GM12878 (cell line): ENCODE results near the gene MFSD6. TPM values are rescaled to one million over a fixed set of nuclear protein-coding genes. Genes with fewer than 3 reads are reported as not detected.

ENCODE experiments used
- ATAC-seq: fragments of 200-7000 bp; cut with Tn5 transposase; 3 replicates; pipeline ENCODE4 v1.9.1; 2020; ENCODE audit warnings: mild to moderate bottlenecking, moderate library complexity
- BruUV-seq: library from RNA; stranded (reverse); fragments of 400-500 nt; replicated peaks from 2 replicates; lab custom pipeline; 2021; lab: Mats Ljungman, UMichigan
- CTCF ChIA-PET: fragments of 300-600 bp; sonication (Branson Sonifier 250); formaldehyde crosslinking; extraction: SDS; loops from one replicate; lab custom pipeline; 2021; ENCODE audit warnings: inconsistent platforms; lab: Yijun Ruan, JAX
- POLR2A ChIA-PET: fragments of 350-600 bp; formaldehyde crosslinking; extraction: SDS; loops from one replicate; lab custom pipeline; 2021; ENCODE audit warnings: inconsistent platforms; lab: Charles Lee
- RAD21 ChIA-PET: fragments of 300-600 bp; sonication (Branson Sonifier 250); formaldehyde crosslinking; loops from one replicate; lab custom pipeline; 2023; ENCODE audit warnings: antibody characterized with exemption; ENCODE audit not compliant: unreplicated experiment; lab: Charles Lee
- SMC1A ChIA-PET: fragments of 300-600 bp; sonication (Branson Sonifier 250); formaldehyde crosslinking; loops from one replicate; lab custom pipeline; 2023; ENCODE audit not compliant: unreplicated experiment, uncharacterized antibody; lab: Charles Lee
- DNase-seq: peaks from one replicate; pipeline ENCODE4 v3.0.0-alpha.2; 2011; ENCODE audit warnings: low read depth, low spot score
- FAIRE-seq: peaks from 3 replicates; lab custom pipeline; 2011; peaks lifted over from hg19 to GRCh38; lab: Jason Lieb, UNC
- H2AFZ ChIP-seq: 2 replicates; pipeline ENCODE4 v1.6.0; 2011; ENCODE audit warnings: low read depth, low read length, control low read depth; ENCODE audit not compliant: control insufficient read depth
- H3K27ac ChIP-seq: 2 replicates; pipeline ENCODE4 v1.5.1; 2011; ENCODE audit warnings: control low read depth; ENCODE audit not compliant: control insufficient read depth, insufficient read depth
- H3K27me3 ChIP-seq, 2 experiments: replicated peaks in 1 of 2; 2 replicates each; pipeline versions ENCODE4 v1.6.0 to v1.6.1; 2011; ENCODE audit warnings: low read length in 1 of 2; ENCODE audit not compliant: control insufficient read depth in 2 of 2, insufficient read depth in 2 of 2
- H3K36me3 ChIP-seq, 2 experiments: 2 replicates each; pipeline ENCODE4 v1.5.1; 2011; ENCODE audit warnings: low read length in 1 of 2; ENCODE audit not compliant: control insufficient read depth in 2 of 2, insufficient read depth in 2 of 2
- H3K4me1 ChIP-seq: 2 replicates; pipeline ENCODE4 v1.6.1; 2011; ENCODE audit warnings: mild to moderate bottlenecking, low read length, moderate library complexity, mixed read lengths; ENCODE audit not compliant: control insufficient read depth, insufficient read depth
- H3K4me2 ChIP-seq: 2 replicates; pipeline ENCODE4 v1.6.0; 2011; ENCODE audit warnings: control low read depth; ENCODE audit not compliant: control insufficient read depth, insufficient read depth
- H3K4me3 ChIP-seq: fragments of 200-600 bp; sonication (generic); 2 replicates; pipeline ENCODE4 v1.5.1; 2016
- H3K79me2 ChIP-seq: 2 replicates; pipeline ENCODE4 v1.6.0; 2011; ENCODE audit warnings: low read length; ENCODE audit not compliant: control insufficient read depth, insufficient read depth
- H3K9ac ChIP-seq: 2 replicates; pipeline ENCODE4 v1.8.0; 2011; ENCODE audit warnings: low read length, control low read depth, mixed read lengths; ENCODE audit not compliant: control insufficient read depth, insufficient read depth
- H3K9me3 ChIP-seq: replicated peaks from 3 replicates; pipeline ENCODE4 v1.5.1; 2011; ENCODE audit warnings: mild to moderate bottlenecking, low read length; ENCODE audit not compliant: control insufficient read depth, insufficient read depth
- H4K20me1 ChIP-seq: 2 replicates; pipeline ENCODE4 v1.6.0; 2011; ENCODE audit not compliant: control insufficient read depth, insufficient read depth
- ATF7 ChIP-seq: fragments of 450-650 bp; IDR thresholded peaks from 2 replicates; pipeline ENCODE4 v1.6.1; 2016; ENCODE audit warnings: low read depth, mild to moderate bottlenecking
- CREB1 ChIP-seq: IDR thresholded peaks from 2 replicates; pipeline ENCODE4 v1.6.1; 2012; ENCODE audit warnings: low read depth, mild to moderate bottlenecking, inconsistent platforms
- PAX5 ChIP-seq: IDR thresholded peaks from 2 replicates; pipeline ENCODE4 v1.6.1; 2011; ENCODE audit warnings: low read depth, low read length, borderline replicate concordance
- POLR2AphosphoS2 ChIP-seq: IDR thresholded peaks from 2 replicates; pipeline ENCODE4 v1.6.1; 2011; ENCODE audit warnings: low read depth, mild to moderate bottlenecking, low read length, improper control_type of control experiment, moderate library complexity
- SMAD1 ChIP-seq: fragments of 450-650 bp; IDR thresholded peaks from 2 replicates; pipeline ENCODE4 v1.6.1; 2018; ENCODE audit warnings: mild to moderate bottlenecking, low read depth; ENCODE audit not compliant: partially characterized antibody
- ZNF274 ChIP-seq: IDR thresholded peaks from one replicate; pipeline ENCODE4 v1.8.0; 2011; ENCODE audit not compliant: insufficient read length, insufficient read depth
- WGBS: methylation state at CpG from one replicate; pipeline ENCODE4 v1.1.6; 2016; ENCODE audit warnings: low lambda C conversion rate; ENCODE audit not compliant: insufficient replicate concordance, insufficient coverage; ENCODE audit errors: missing lambda C conversion rate; 5-methylcytosine and 5-hydroxymethylcytosine counted together
- in situ Hi-C: fragments of 300-500 bp; cut with MboI; formaldehyde crosslinking; loops from 9 replicates; pipeline ENCODE4 v1.14.3; 2018; ENCODE audit warnings: mixed read lengths
- intact Hi-C: fragments of 100-400 bp; cut with micrococcal nuclease; formaldehyde crosslinking; loops from one replicate; pipeline ENCODE4 v1.14.2; 2022; ENCODE audit not compliant: unreplicated experiment
- polyA plus RNA-seq, 11 experiments: library from polyadenylated mRNA; depleted of rRNA in 4 of 11; unstranded in 6 of 11; stranded (reverse) in 5 of 11; fragments of >200 nt; fragmentation: Nextera tagmentation in 4 of 11; fragmentation: Illumina TruSeq in 1 of 11; extraction: Ambion mirVana in 4 of 11; extraction: Trizol in 1 of 11; gene quantifications; 1 replicate in 1 of 11; 2 replicates in 10 of 11; pipeline versions ENCODE4 v1.2.1 to v1.2.3, GENCODE V29; 2011 to 2016; ENCODE audit warnings: inconsistent platforms in 2 of 11, missing spikeins in 2 of 11, low read depth in 1 of 11
- total RNA-seq, 4 experiments: library from RNA; depleted of rRNA in 3 of 4; stranded (reverse); fragments of >200 nt in 3 of 4; fragmentation: Illumina TruSeq in 1 of 4; extraction: Trizol in 1 of 4; gene quantifications; 2 replicates each; pipeline versions ENCODE4 v1.2.1 to v1.2.3, GENCODE V29; 2013 to 2021
- TF ChIP-seq, protein P1 (sequence below): fragments of 450-650 bp; IDR thresholded peaks from 2 replicates; pipeline ENCODE4 v1.6.1; 2017; ENCODE audit warnings: antibody characterized with exemption, mild to moderate bottlenecking, moderate library complexity
- TF ChIP-seq, protein P2 (sequence below): IDR thresholded peaks from 2 replicates; pipeline ENCODE4 v1.6.1; 2011; ENCODE audit warnings: low read depth, mild to moderate bottlenecking, low read length, moderate library complexity, borderline replicate concordance; ENCODE audit errors: extremely low read depth
- TF ChIP-seq, protein P3 (sequence below): IDR thresholded peaks from 2 replicates; pipeline ENCODE4 v1.6.1; 2012; ENCODE audit warnings: low read depth, low read length, improper control_type of control experiment

The MFSD6 gene
- total and polyA plus RNA-seq, 10 of the 15 experiments (the other 5 are each of a cell fraction or from before 2014, with no cell fraction given): 6.7 to 42.6 (median 24.2) TPM

DNA sequence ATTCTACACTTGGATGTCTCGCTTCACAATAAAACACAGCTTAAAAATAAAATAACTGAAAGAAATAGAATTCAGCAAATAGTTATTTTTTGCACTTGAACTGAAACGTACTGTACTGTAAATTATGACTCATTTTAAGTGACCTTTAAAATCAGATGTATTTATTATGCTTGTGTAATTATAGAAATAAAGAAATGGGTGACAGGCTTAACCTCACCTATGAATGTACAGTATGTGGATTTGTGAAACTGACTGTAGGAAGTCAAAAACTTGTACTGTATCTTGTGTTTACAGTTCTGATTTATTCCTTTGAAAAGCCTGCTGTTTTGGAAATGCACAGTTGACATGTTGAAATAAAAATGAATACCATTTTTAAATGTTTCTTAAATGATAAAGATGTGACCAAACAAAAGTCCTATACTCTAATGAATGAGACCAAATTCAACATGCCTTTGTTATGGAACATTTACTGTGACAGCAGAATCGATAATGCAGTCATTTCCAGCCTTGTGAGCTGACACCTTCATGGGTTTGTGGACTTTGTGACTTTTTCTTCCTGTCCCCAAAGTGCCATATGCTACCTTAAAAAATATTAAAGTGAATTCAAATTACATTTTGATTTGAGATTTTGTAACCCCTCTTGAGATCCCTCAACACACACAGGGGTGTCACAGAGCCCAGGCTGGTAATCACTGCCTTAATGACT is 93.7 kb downstream of the MFSD6 start:
- Histone ChIP-seq H3K27me3 (no peaks in the 10 kb centered on the region), H3K4me1 (no peaks in the 10 kb centered on the region), H3K27ac (no peak overlapping the region), H3K36me3 (peaks cover 2 to 15% of the 10 kb centered on the region in 2 experiments), H3K9ac (no peak overlapping the region), H3K4me2 (no peak overlapping the region), H4K20me1 (no peaks in the 10 kb centered on the region), H3K4me3 (no peak overlapping the region), H3K9me3 (no peaks in the 10 kb centered on the region), H2AFZ (no peak overlapping the region), H3K79me2 (no peaks in the 10 kb centered on the region)
- no peak for TF ChIP-seq SMAD1
- no peak for TF ChIP-seq PAX5
- TF ChIP-seq, protein P1, sequence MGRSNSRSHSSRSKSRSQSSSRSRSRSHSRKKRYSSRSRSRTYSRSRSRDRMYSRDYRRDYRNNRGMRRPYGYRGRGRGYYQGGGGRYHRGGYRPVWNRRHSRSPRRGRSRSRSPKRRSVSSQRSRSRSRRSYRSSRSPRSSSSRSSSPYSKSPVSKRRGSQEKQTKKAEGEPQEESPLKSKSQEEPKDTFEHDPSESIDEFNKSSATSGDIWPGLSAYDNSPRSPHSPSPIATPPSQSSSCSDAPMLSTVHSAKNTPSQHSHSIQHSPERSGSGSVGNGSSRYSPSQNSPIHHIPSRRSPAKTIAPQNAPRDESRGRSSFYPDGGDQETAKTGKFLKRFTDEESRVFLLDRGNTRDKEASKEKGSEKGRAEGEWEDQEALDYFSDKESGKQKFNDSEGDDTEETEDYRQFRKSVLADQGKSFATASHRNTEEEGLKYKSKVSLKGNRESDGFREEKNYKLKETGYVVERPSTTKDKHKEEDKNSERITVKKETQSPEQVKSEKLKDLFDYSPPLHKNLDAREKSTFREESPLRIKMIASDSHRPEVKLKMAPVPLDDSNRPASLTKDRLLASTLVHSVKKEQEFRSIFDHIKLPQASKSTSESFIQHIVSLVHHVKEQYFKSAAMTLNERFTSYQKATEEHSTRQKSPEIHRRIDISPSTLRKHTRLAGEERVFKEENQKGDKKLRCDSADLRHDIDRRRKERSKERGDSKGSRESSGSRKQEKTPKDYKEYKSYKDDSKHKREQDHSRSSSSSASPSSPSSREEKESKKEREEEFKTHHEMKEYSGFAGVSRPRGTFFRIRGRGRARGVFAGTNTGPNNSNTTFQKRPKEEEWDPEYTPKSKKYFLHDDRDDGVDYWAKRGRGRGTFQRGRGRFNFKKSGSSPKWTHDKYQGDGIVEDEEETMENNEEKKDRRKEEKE: no peak
- no peak for TF ChIP-seq POLR2AphosphoS2
- no peak for TF ChIP-seq ZNF274
- TF ChIP-seq, protein P2, sequence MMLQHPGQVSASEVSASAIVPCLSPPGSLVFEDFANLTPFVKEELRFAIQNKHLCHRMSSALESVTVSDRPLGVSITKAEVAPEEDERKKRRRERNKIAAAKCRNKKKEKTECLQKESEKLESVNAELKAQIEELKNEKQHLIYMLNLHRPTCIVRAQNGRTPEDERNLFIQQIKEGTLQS: no peak
- TF ChIP-seq ATF7: no peak
- no peak for TF ChIP-seq CREB1
- TF ChIP-seq, protein P3, sequence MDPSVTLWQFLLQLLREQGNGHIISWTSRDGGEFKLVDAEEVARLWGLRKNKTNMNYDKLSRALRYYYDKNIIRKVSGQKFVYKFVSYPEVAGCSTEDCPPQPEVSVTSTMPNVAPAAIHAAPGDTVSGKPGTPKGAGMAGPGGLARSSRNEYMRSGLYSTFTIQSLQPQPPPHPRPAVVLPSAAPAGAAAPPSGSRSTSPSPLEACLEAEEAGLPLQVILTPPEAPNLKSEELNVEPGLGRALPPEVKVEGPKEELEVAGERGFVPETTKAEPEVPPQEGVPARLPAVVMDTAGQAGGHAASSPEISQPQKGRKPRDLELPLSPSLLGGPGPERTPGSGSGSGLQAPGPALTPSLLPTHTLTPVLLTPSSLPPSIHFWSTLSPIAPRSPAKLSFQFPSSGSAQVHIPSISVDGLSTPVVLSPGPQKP: no peak
- 46% methylated on average over 3 of the region's 3 CpGs for WGBS
- in situ Hi-C loops (loop anchor here (10.0 kb wide), 1 partner anchor 417 kb away; no protein-coding TSS in a partner anchor), intact Hi-C loops (no loop called here)
- ChIA-PET POLR2A (interaction anchor here (0.7 to 0.9 kb wide), 3 partner anchors 32 to 142 kb away, joined by 3 read pairs; no protein-coding TSS in a partner anchor), SMC1A (interaction anchor here (0.7 to 2.3 kb wide), 13 partner anchors 9 to 386 kb away, joined by 3 to 11 read pairs (median 3); no protein-coding TSS in a partner anchor), RAD21 (interaction anchor here (0.9 to 1.7 kb wide), 3 partner anchors 40 to 69 kb away, joined by 3 to 5 read pairs (median 3); no protein-coding TSS in a partner anchor), CTCF (interaction anchor here (0.6 to 1.7 kb wide), 6 partner anchors 14 to 178 kb away, joined by 3 to 4 read pairs (median 3); no protein-coding TSS in a partner anchor)
- DNase-seq (no peak), FAIRE-seq (no peak), ATAC-seq (peak; percentile 41; the same call in 2 of the 3 replicates)
- BruUV-seq: no TSS peak
